ENCODE measurements around the gene UHRF1. TPM values are rescaled to one million over a fixed set of nuclear protein-coding genes. Genes with fewer than 3 reads are reported as not detected.

UHRF1 gene
- total RNA-seq, 1 experiment from 2014 or later = 53.6 TPM

DNA sequence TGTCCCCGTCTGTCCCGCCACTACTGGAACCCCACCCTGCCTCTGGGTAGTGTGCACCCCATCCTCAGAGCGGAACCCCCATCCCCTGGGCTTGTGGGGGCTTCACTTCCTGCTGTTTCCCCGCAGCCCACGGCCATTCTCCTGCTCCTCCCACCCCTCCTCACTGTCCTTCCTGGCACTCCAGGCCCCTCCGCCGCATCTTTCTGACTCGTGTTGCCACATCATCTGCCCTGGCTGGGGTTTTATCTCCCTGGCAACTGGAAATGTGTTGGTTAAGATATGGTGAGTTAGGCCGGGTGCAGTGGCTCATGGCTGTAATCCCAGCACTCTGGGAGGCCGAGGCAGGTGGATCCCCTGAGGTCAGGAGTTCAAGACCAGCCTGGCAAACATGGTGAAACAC lies 96.9 kb downstream of the UHRF1 start:
- DNase-seq (ENCODE audit: low read depth, low spot score) (no peak), ATAC-seq (no peak)
- Histone ChIP-seq H3K4me3 (ENCODE audit: low read depth in 2 of 2, low read length in 2 of 2) (no peak overlapping the region), H3K27ac (ENCODE audit: low read length) (no peak overlapping the region), H3K27me3 (ENCODE audit: control insufficient read depth, insufficient read depth, low read length) (no peaks in the 10 kb centered on the region), H3K36me3 (ENCODE audit: control insufficient read depth, insufficient read depth, low read length) (no peaks in the 10 kb centered on the region), H3K9me3 (ENCODE audit: control insufficient read depth, insufficient read depth, low read depth, low read length) (no peaks in the 10 kb centered on the region), H3K4me1 (ENCODE audit: control insufficient read depth, insufficient read depth, low read length) (peaks cover 5% of the 10 kb centered on the region; the same call in 1 of the 2 replicates)
- BruUV-seq (replicated peaks) = no TSS peak
- in situ Hi-C loops (cut with HindIII; ENCODE audit: low pct_unique_long_range_greater_than_20kb, low sequenced_read_pairs) = no loop called here
- no peak for TF ChIP-seq POLR2AphosphoS5 (IDR thresholded peaks at IDR 0.05; ENCODE audit: low read depth, low read length)
- TF ChIP-seq SIN3A (IDR thresholded peaks at IDR 0.05; ENCODE audit: borderline replicate concordance, insufficient read depth, low read depth, low read length) = no peak
- TF ChIP-seq TCF7L2 (IDR thresholded peaks at IDR 0.05; ENCODE audit: low read depth, low read length) = no peak
- TF ChIP-seq, protein P1, sequence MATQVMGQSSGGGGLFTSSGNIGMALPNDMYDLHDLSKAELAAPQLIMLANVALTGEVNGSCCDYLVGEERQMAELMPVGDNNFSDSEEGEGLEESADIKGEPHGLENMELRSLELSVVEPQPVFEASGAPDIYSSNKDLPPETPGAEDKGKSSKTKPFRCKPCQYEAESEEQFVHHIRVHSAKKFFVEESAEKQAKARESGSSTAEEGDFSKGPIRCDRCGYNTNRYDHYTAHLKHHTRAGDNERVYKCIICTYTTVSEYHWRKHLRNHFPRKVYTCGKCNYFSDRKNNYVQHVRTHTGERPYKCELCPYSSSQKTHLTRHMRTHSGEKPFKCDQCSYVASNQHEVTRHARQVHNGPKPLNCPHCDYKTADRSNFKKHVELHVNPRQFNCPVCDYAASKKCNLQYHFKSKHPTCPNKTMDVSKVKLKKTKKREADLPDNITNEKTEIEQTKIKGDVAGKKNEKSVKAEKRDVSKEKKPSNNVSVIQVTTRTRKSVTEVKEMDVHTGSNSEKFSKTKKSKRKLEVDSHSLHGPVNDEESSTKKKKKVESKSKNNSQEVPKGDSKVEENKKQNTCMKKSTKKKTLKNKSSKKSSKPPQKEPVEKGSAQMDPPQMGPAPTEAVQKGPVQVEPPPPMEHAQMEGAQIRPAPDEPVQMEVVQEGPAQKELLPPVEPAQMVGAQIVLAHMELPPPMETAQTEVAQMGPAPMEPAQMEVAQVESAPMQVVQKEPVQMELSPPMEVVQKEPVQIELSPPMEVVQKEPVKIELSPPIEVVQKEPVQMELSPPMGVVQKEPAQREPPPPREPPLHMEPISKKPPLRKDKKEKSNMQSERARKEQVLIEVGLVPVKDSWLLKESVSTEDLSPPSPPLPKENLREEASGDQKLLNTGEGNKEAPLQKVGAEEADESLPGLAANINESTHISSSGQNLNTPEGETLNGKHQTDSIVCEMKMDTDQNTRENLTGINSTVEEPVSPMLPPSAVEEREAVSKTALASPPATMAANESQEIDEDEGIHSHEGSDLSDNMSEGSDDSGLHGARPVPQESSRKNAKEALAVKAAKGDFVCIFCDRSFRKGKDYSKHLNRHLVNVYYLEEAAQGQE (IDR thresholded peaks at IDR 0.05; ENCODE audit: insufficient read depth in 1 of 2, low read depth in 2 of 2, low read length in 1 of 2) = no peak
- TF ChIP-seq, protein P2, sequence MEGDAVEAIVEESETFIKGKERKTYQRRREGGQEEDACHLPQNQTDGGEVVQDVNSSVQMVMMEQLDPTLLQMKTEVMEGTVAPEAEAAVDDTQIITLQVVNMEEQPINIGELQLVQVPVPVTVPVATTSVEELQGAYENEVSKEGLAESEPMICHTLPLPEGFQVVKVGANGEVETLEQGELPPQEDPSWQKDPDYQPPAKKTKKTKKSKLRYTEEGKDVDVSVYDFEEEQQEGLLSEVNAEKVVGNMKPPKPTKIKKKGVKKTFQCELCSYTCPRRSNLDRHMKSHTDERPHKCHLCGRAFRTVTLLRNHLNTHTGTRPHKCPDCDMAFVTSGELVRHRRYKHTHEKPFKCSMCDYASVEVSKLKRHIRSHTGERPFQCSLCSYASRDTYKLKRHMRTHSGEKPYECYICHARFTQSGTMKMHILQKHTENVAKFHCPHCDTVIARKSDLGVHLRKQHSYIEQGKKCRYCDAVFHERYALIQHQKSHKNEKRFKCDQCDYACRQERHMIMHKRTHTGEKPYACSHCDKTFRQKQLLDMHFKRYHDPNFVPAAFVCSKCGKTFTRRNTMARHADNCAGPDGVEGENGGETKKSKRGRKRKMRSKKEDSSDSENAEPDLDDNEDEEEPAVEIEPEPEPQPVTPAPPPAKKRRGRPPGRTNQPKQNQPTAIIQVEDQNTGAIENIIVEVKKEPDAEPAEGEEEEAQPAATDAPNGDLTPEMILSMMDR (IDR thresholded peaks at IDR 0.05) = no peak
- ChIA-PET CTCF (no interaction called here), POLR2A (no interaction called here)
- intact Hi-C loops (cut with micrococcal nuclease; ENCODE audit: unreplicated experiment) = no loop called here

DNA sequence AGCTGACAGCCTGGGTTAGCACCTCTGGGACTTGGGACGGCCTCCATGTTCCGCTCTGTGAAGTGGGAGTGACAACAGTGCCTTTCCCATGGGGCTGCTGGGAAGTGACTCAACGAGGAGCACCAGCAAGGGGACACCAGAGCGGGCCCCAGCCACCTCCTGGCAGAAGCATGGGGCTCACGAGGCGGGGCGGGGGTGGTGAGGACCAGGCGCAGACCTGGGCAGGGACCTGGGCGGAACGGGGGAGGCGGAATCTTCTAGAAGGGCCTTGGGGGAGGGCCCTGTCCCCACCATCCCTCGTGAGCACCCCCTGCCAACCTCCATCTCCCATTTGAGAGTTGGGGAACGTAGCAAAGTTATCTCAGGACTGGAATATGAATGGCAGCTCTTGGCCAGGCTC lies 97.5 kb downstream of the UHRF1 start:
- H3K4me3 ChIP-seq (ENCODE audit: low read depth in 2 of 2, low read length in 2 of 2) = no peak overlapping the region
- no TSS peak for BruUV-seq (replicated peaks)
- TF ChIP-seq SIN3A (IDR thresholded peaks at IDR 0.05; ENCODE audit: borderline replicate concordance, insufficient read depth, low read depth, low read length) = no peak
- TF ChIP-seq, protein P2 (IDR thresholded peaks at IDR 0.05) = no peak
- TF ChIP-seq, protein P1 (IDR thresholded peaks at IDR 0.05; ENCODE audit: insufficient read depth in 1 of 2, low read depth in 2 of 2, low read length in 1 of 2) = no peak
- H3K4me1 ChIP-seq (ENCODE audit: control insufficient read depth, insufficient read depth, low read length) = peaks cover 5% of the 10 kb centered on the region; the same call in 1 of the 2 replicates
- no peaks in the 10 kb centered on the region for H3K36me3 ChIP-seq (ENCODE audit: control insufficient read depth, insufficient read depth, low read length)
- DNase-seq (ENCODE audit: low read depth, low spot score) (no peak), ATAC-seq (no peak)
- no peak overlapping the region for H3K27ac ChIP-seq (ENCODE audit: low read length)
- ChIA-PET CTCF (no interaction called here), POLR2A (no interaction called here)
- intact Hi-C loops (cut with micrococcal nuclease; ENCODE audit: unreplicated experiment) = no loop called here
- no peaks in the 10 kb centered on the region for H3K9me3 ChIP-seq (ENCODE audit: control insufficient read depth, insufficient read depth, low read depth, low read length)
- in situ Hi-C loops (cut with HindIII; ENCODE audit: low pct_unique_long_range_greater_than_20kb, low sequenced_read_pairs) = no loop called here
- H3K27me3 ChIP-seq (ENCODE audit: control insufficient read depth, insufficient read depth, low read length) = no peaks in the 10 kb centered on the region

Small RNAs within 50 kb of the gene (microRNA-seq; reads per million reads assigned to microRNA genes)
- 0.95 reads per million for gene MIR4747 (ENCODE audit: unreplicated experiment)

Other genes with a start within 250 kb of the UHRF1 start
- 78.1 TPM for gene MYDGF, start 239.2 kb upstream of the UHRF1 start, total RNA-seq (2021; ENCODE audit: unreplicated experiment)
- gene DPP9, start 185.7 kb upstream of the UHRF1 start, total RNA-seq (2021; ENCODE audit: unreplicated experiment) = 108 TPM
- gene FEM1A, start 117.8 kb upstream of the UHRF1 start, total RNA-seq (2021; ENCODE audit: unreplicated experiment) = 13.4 TPM
- 12.2 TPM for gene TICAM1, start 77.8 kb upstream of the UHRF1 start, total RNA-seq (2021; ENCODE audit: unreplicated experiment)
- 157 TPM for gene PLIN3, start 41.8 kb upstream of the UHRF1 start, total RNA-seq (2021; ENCODE audit: unreplicated experiment)
- not detected for gene ARRDC5, start 6.6 kb upstream of the UHRF1 start, total RNA-seq (2021; ENCODE audit: unreplicated experiment)
- gene KDM4B, start 59.6 kb downstream of the UHRF1 start, total RNA-seq (2021; ENCODE audit: unreplicated experiment) = 18.4 TPM